C4-2B (cell line): ENCODE data around the gene TRIO.

Experiments used
- H3K27ac ChIP-seq: fragments of 450-650 bp; 2 replicates; pipeline ENCODE4 v1.5.1; 2017
- ZFX ChIP-seq: fragments of 450-650 bp; IDR thresholded peaks from 2 replicates; pipeline ENCODE4 v1.6.1; 2017
- TF ChIP-seq, protein P1 (sequence below): fragments of 450-650 bp; conservative IDR thresholded peaks from 2 replicates; pipeline ENCODE4 v1.5.1; 2017; ENCODE audit warnings: mild to moderate bottlenecking

The TRIO gene

GRCh38 chr5:14557203-14557770 lies 414.1 kb downstream of the TRIO start:
- H3K27ac ChIP-seq, result no peak overlapping the region
- TF ChIP-seq, protein P1, sequence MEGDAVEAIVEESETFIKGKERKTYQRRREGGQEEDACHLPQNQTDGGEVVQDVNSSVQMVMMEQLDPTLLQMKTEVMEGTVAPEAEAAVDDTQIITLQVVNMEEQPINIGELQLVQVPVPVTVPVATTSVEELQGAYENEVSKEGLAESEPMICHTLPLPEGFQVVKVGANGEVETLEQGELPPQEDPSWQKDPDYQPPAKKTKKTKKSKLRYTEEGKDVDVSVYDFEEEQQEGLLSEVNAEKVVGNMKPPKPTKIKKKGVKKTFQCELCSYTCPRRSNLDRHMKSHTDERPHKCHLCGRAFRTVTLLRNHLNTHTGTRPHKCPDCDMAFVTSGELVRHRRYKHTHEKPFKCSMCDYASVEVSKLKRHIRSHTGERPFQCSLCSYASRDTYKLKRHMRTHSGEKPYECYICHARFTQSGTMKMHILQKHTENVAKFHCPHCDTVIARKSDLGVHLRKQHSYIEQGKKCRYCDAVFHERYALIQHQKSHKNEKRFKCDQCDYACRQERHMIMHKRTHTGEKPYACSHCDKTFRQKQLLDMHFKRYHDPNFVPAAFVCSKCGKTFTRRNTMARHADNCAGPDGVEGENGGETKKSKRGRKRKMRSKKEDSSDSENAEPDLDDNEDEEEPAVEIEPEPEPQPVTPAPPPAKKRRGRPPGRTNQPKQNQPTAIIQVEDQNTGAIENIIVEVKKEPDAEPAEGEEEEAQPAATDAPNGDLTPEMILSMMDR, result no peak
- no peak for TF ChIP-seq ZFX

- TF ChIP-seq ZFX, result no peak
- H3K27ac ChIP-seq, result no peak overlapping the region
Observed at GRCh38 chr5:14557791-14558415, 414.8 kb downstream of the TRIO start.
